B cell (primary cell): ENCODE measurements around the gene TGDS. TPM values are rescaled to one million over a fixed set of nuclear protein-coding genes. Genes with fewer than 3 reads are reported as not detected.

Experiments used
- ATAC-seq: fragments of 200-7000 bp; cut with Tn5 transposase; one replicate; pipeline ENCODE4 v1.10.0; 2021; ENCODE audit warnings: low read depth, mild to moderate bottlenecking, moderate number of reproducible peaks, moderate library complexity
- CTCF ChIA-PET: fragments of 350-600 bp; sonication (Branson Sonifier 250); formaldehyde crosslinking; loops from one replicate; lab custom pipeline; 2021; ENCODE audit warnings: antibody characterized with exemption, inconsistent platforms; lab: Charles Lee
- POLR2A ChIA-PET: fragments of 350-600 bp; sonication (Branson Sonifier 250); formaldehyde crosslinking; loops from one replicate; lab custom pipeline; 2021; ENCODE audit warnings: antibody characterized with exemption; lab: Charles Lee
- DNase-seq: peaks from one replicate; pipeline ENCODE4 v3.0.0; 2013
- H2AFZ ChIP-seq: 2 replicates; pipeline ENCODE4 v1.6.1; 2012; ENCODE audit warnings: mild to moderate bottlenecking, low read depth, low read length; ENCODE audit not compliant: insufficient read depth, poor library complexity, severe bottlenecking
- H3K27ac ChIP-seq, 2 donors: 1 replicate in 1 of 2; 2 replicates in 1 of 2; pipeline ENCODE4 v1.5.1; 2012 to 2013; ENCODE audit warnings: low read length in 2 of 2, mild to moderate bottlenecking in 2 of 2, moderate library complexity in 1 of 2
- H3K27me3 ChIP-seq, 4 experiments: fragments of 200-600 bp in 1 of 4; sonication (generic) in 1 of 4; replicated peaks in 1 of 4; 1 replicate in 2 of 4; 2 replicates in 2 of 4; pipeline versions ENCODE4 v1.6.1 to v1.7.0; 2013 to 2016; ENCODE audit warnings: low read length in 3 of 4, mild to moderate bottlenecking in 2 of 4, mixed read lengths in 1 of 4, moderate library complexity in 1 of 4; ENCODE audit not compliant: insufficient read depth in 4 of 4, control insufficient read depth in 3 of 4; ENCODE audit errors: control extremely low read depth in 1 of 4
- H3K36me3 ChIP-seq, 2 experiments: replicated peaks in 1 of 2; 1 replicate in 1 of 2; 2 replicates in 1 of 2; pipeline versions ENCODE4 v1.6.1 to v1.7.1; 2013; ENCODE audit warnings: low read length in 1 of 2; ENCODE audit not compliant: insufficient read depth in 2 of 2, control insufficient read depth in 1 of 2; ENCODE audit errors: control extremely low read depth in 1 of 2, extremely low read depth in 1 of 2
- H3K4me1 ChIP-seq, 2 donors: fragments of 200-600 bp in 1 of 2; sonication (generic) in 1 of 2; 1 replicate in 1 of 2; 2 replicates in 1 of 2; pipeline versions ENCODE4 v1.5.1 to v1.6.1; 2013 to 2017; ENCODE audit warnings: low read length in 2 of 2; ENCODE audit not compliant: control insufficient read depth in 2 of 2, insufficient read depth in 2 of 2
- H3K4me2 ChIP-seq: replicated peaks from 2 replicates; pipeline ENCODE3; 2012; ENCODE audit warnings: mild to moderate bottlenecking, low read depth, low read length; ENCODE audit not compliant: poor library complexity, severe bottlenecking
- H3K4me3 ChIP-seq, 5 experiments: fragments of 200-600 bp in 1 of 5; sonication (generic) in 1 of 5; 1 replicate in 3 of 5; 2 replicates in 2 of 5; pipeline versions ENCODE4 v1.5.1 to v1.7.0; 2011 to 2016; ENCODE audit warnings: low read length in 4 of 5, mild to moderate bottlenecking in 4 of 5, low read depth in 2 of 5, control low read depth in 1 of 5, moderate library complexity in 1 of 5; ENCODE audit not compliant: insufficient read depth in 1 of 5; ENCODE audit errors: control extremely low read depth in 1 of 5, extremely low read depth in 1 of 5
- H3K79me2 ChIP-seq: fragments of 200-600 bp; sonication (generic); one replicate; pipeline ENCODE4 v1.6.0; 2016; ENCODE audit warnings: low read length; ENCODE audit not compliant: control insufficient read depth, insufficient read depth
- H3K9ac ChIP-seq: fragments of 200-600 bp; sonication (generic); 2 replicates; pipeline ENCODE4 v1.6.1; 2017; ENCODE audit warnings: mild to moderate bottlenecking, low read length, moderate library complexity
- H3K9me3 ChIP-seq, 3 donors: one replicate each; pipeline versions ENCODE4 v1.6.1 to v1.7.1; 2013; ENCODE audit warnings: low read length in 2 of 3; ENCODE audit not compliant: control insufficient read depth in 2 of 3, insufficient read depth in 1 of 3; ENCODE audit errors: control extremely low read depth in 1 of 3
- H4K20me1 ChIP-seq: 2 replicates; pipeline ENCODE4 v1.6.0; 2012; ENCODE audit warnings: mild to moderate bottlenecking, low read length; ENCODE audit not compliant: insufficient read depth, control insufficient read depth, poor library complexity, severe bottlenecking
- H3K27ac Mint-ChIP-seq: one replicate; pipeline ENCODE4 v1.8.0; 2021; ENCODE audit warnings: mixed read lengths
- H3K27me3 Mint-ChIP-seq: one replicate; pipeline ENCODE4 v1.8.0; 2021; ENCODE audit warnings: mixed read lengths
- H3K4me1 Mint-ChIP-seq: one replicate; pipeline ENCODE4 v1.8.0; 2021; ENCODE audit warnings: mixed read lengths
- H3K4me3 Mint-ChIP-seq: one replicate; pipeline ENCODE4 v1.8.0; 2021; ENCODE audit warnings: mixed read lengths
- H3K9me3 Mint-ChIP-seq: one replicate; pipeline ENCODE4 v1.8.0; 2022; ENCODE audit warnings: mixed read lengths; ENCODE audit not compliant: insufficient read depth
- CTCF ChIP-seq: fragments of 200-600 bp; IDR thresholded peaks from one replicate; pipeline ENCODE4 v1.8.0; 2022; ENCODE audit warnings: antibody characterized with exemption, mild to moderate bottlenecking
- EZH2 ChIP-seq: IDR thresholded peaks from 2 replicates; pipeline ENCODE4 v1.6.1; 2012; ENCODE audit warnings: borderline replicate concordance, low read depth, mild to moderate bottlenecking, moderate library complexity, low read length; ENCODE audit not compliant: insufficient read depth, poor library complexity, severe bottlenecking
- WGBS: methylation state at CpG from one replicate; pipeline ENCODE4 v1.1.5; 2013; ENCODE audit warnings: missing lambda C conversion rate; ENCODE audit not compliant: insufficient coverage; 5-methylcytosine and 5-hydroxymethylcytosine counted together
- intact Hi-C: fragments of 100-400 bp; cut with micrococcal nuclease; formaldehyde crosslinking; loops from one replicate; pipeline ENCODE4 v1.10.0; 2022
- polyA plus RNA-seq: library from polyadenylated mRNA; depleted of rRNA; stranded (reverse); fragments of >200 nt; gene quantifications from 2 replicates; pipeline ENCODE4 v1.2.3, GENCODE V29; 2012
- total RNA-seq, 2 donors: library from RNA; stranded (reverse); fragments of 120-200 nt in 1 of 2; gene quantifications; 1 replicate in 1 of 2; 2 replicates in 1 of 2; pipeline versions ENCODE4 v1.2.3 to v1.2.4, GENCODE V29; 2013 to 2022

TGDS gene
- total and polyA plus RNA-seq, 2 donors (not counting 1 experiment from before 2014, with no cell fraction given): 11.7 to 14.7 TPM

DNA sequence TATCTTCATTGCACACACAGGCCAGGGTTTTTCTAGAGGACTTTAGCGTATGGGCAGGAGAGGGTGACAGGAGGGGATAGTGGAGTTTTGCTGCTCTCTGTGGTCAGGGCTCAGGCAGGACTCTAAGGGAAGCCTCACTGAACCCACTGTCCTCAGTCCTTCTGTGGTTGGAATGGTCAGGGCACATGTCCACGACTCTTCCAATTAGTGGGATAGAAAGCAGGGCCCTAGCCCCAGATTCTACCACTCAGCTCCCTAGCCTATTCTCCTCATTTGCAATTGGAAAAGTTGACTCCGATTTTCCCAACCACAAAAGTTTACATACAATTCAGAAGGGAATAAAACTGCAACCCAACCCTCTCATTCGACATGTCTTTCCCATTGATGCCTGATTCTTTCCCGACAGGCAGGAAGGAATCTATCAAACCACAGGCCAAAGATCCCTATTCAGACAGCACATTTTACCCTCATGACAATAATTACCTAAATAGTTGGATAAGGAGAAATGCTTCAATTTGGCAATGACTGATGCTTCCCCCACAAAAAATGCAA lies 38.2 kb downstream of the TGDS start:
- Histone ChIP-seq H3K9me3 (no peaks in the 10 kb centered on the region), H3K4me2 (no peak overlapping the region), H3K27ac (no peak overlapping the region), H3K9ac (no peak overlapping the region), H3K4me1 (no peaks in the 10 kb centered on the region), H3K79me2 (no peaks in the 10 kb centered on the region), H4K20me1 (no peaks in the 10 kb centered on the region), H3K4me3 (no peak overlapping the region), H3K36me3 (no peaks in the 10 kb centered on the region), H3K27me3 (no peaks in the 10 kb centered on the region), H2AFZ (no peak overlapping the region)
- ChIA-PET POLR2A (no interaction called here), CTCF (interaction anchor here (0.6 kb wide), 1 partner anchor 30 kb away, joined by 3 read pairs; no protein-coding TSS in a partner anchor)
- no peak overlapping the region for H3K27ac Mint-ChIP-seq
- no peaks in the 10 kb centered on the region for H3K4me1 Mint-ChIP-seq
- 89% methylated on average over 3 of the region's 5 CpGs for WGBS
- no peaks in the 10 kb centered on the region for H3K9me3 Mint-ChIP-seq
- no peak for TF ChIP-seq EZH2
- TF ChIP-seq CTCF: no peak
- no peak for DNase-seq
- H3K27me3 Mint-ChIP-seq: no peaks in the 10 kb centered on the region
- intact Hi-C loops: no loop called here
- ATAC-seq: no peak
- no peak overlapping the region for H3K4me3 Mint-ChIP-seq

GRCh38 chr13:94556621-94557020 lies 39.3 kb downstream of the TGDS start:
- ChIA-PET CTCF (interaction anchor here (0.9 to 1.2 kb wide), 2 partner anchors 60 to 61 kb away, joined by 3 read pairs; no protein-coding TSS in a partner anchor), POLR2A (no interaction called here)
- DNase-seq (no peak), ATAC-seq (no peak)
- no peak overlapping the region for H3K4me3 ChIP-seq
- no peaks in the 10 kb centered on the region for H3K4me1 ChIP-seq
- no peak overlapping the region for H3K9ac ChIP-seq
- no peaks in the 10 kb centered on the region for H4K20me1 ChIP-seq
- no peak overlapping the region for H3K27ac Mint-ChIP-seq
- H3K9me3 ChIP-seq: no peaks in the 10 kb centered on the region
- no peaks in the 10 kb centered on the region for H3K27me3 Mint-ChIP-seq
- no peaks in the 10 kb centered on the region for H3K27me3 ChIP-seq
- WGBS: 94% methylated on average over 2 of the region's 3 CpGs
- H3K79me2 ChIP-seq: no peaks in the 10 kb centered on the region
- H3K9me3 Mint-ChIP-seq: no peaks in the 10 kb centered on the region
- H3K36me3 ChIP-seq: no peaks in the 10 kb centered on the region
- no peak overlapping the region for H3K27ac ChIP-seq
- peaks cover 2% of the 10 kb centered on the region for H3K4me1 Mint-ChIP-seq
- H3K4me2 ChIP-seq: no peak overlapping the region
- H3K4me3 Mint-ChIP-seq: no peak overlapping the region
- intact Hi-C loops: no loop called here
- TF ChIP-seq EZH2 (no peak), CTCF (no peak)
- no peak overlapping the region for H2AFZ ChIP-seq
